ENCODE data around the gene PGF. TPM values are rescaled to one million over a fixed set of nuclear protein-coding genes. Genes with fewer than 3 reads are reported as not detected.

Gene PGF
- total RNA-seq, 1 experiment from 2014 or later: 6.4 TPM

DNA sequence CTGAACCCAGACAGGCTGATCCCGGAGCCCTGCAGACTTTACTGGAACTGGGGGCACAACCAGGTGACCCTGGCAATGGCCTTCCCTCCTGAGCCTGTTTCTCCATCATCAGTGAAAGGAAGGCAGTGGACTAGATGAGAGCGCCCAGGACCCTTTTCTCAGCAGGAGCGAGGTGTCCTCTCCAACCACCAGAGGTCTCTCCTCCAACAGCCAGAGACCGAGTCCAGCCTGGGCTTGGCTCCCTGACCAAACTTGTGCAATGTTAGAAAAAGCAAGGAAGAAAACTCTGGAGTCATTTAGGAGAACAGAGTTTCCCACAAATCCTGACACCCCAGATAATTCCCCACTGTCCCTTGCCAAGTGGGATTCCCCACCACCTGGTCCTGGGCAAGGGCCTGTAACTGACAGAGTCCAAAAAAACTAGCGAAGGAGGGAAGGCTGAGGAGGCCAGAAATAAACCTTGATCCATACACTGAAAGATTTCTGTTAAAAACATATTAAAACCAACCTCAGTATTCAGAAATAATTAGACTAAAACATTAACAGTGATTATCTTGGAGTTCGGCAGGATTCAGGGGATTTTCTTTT, 41.3 kb downstream of the PGF start:
- Histone ChIP-seq H2AFZ (ENCODE audit: low read depth, low read length, poor library complexity, severe bottlenecking) (no peak overlapping the region), H3K9ac (ENCODE audit: low read length) (no peak overlapping the region)
- POLR2A ChIA-PET: no interaction called here

More for the DNA sequence above, 41.3 kb downstream of the PGF start:
- ChIA-PET RAD21 (ENCODE audit: low non-redundant PET in 1 of 2, low total read pairs in 2 of 2, uncharacterized antibody in 2 of 2, unreplicated experiment in 2 of 2) (no interaction called here), CTCF (no interaction called here)
- H4K20me1 ChIP-seq (ENCODE audit: insufficient read depth): no peaks in the 10 kb centered on the region
- H3K4me1 ChIP-seq (ENCODE audit: control insufficient read depth in 1 of 2, insufficient read depth in 2 of 2, low read length in 2 of 2): peaks cover 10 to 21% of the 10 kb centered on the region in 2 experiments; a peak in 3 of 4 replicates
- no peaks in the 10 kb centered on the region for H3K9me3 ChIP-seq (ENCODE audit: control insufficient read depth in 1 of 2, insufficient read depth in 1 of 2, low read depth in 1 of 2, low read length in 2 of 2)
- TF ChIP-seq, protein P1, sequence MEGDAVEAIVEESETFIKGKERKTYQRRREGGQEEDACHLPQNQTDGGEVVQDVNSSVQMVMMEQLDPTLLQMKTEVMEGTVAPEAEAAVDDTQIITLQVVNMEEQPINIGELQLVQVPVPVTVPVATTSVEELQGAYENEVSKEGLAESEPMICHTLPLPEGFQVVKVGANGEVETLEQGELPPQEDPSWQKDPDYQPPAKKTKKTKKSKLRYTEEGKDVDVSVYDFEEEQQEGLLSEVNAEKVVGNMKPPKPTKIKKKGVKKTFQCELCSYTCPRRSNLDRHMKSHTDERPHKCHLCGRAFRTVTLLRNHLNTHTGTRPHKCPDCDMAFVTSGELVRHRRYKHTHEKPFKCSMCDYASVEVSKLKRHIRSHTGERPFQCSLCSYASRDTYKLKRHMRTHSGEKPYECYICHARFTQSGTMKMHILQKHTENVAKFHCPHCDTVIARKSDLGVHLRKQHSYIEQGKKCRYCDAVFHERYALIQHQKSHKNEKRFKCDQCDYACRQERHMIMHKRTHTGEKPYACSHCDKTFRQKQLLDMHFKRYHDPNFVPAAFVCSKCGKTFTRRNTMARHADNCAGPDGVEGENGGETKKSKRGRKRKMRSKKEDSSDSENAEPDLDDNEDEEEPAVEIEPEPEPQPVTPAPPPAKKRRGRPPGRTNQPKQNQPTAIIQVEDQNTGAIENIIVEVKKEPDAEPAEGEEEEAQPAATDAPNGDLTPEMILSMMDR (IDR thresholded peaks at IDR 0.05 in 2 of 3, conservative IDR thresholded peaks at IDR 0.05 in 1 of 3; ENCODE audit: borderline replicate concordance in 1 of 3, insufficient read depth in 1 of 3, low read depth in 2 of 3, low read length in 2 of 3): peak; percentile 68 to 85 (median 75); a peak in 5 of 6 replicates
- TF ChIP-seq FOSL1 (IDR thresholded peaks at IDR 0.05; ENCODE audit: low read depth) (no peak), RAD21 (IDR thresholded peaks at IDR 0.05; ENCODE audit: low read depth) (peak; percentile 82), EGR1 (IDR thresholded peaks at IDR 0.05; ENCODE audit: low read depth) (no peak), ZFX (IDR thresholded peaks at IDR 0.05) (no peak), CEBPB (IDR thresholded peaks at IDR 0.05; ENCODE audit: low read depth) (no peak)
- TF ChIP-seq, protein P2, sequence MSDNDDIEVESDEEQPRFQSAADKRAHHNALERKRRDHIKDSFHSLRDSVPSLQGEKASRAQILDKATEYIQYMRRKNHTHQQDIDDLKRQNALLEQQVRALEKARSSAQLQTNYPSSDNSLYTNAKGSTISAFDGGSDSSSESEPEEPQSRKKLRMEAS (IDR thresholded peaks at IDR 0.05): no peak
- ATAC-seq (peak; percentile 82), DNase-seq (ENCODE audit: low read depth, low spot score) (peak; percentile 12)
- H3K4me3 ChIP-seq (replicated peaks in 1 of 2; ENCODE audit: low read depth in 1 of 2, low read length in 2 of 2): no peak overlapping the region
- no peaks in the 10 kb centered on the region for H3K9me2 ChIP-seq (ENCODE audit: insufficient read depth)
- intact Hi-C loops (cut with micrococcal nuclease): loop anchor here (1.0 kb wide), 2 partner anchors 174 to 389 kb away; no protein-coding TSS in a partner anchor
- no peak overlapping the region for H3K4me2 ChIP-seq (ENCODE audit: low read length)
- no peaks in the 10 kb centered on the region for H3K27me3 ChIP-seq (ENCODE audit: insufficient read depth, low read length)
- no peaks in the 10 kb centered on the region for H3K79me2 ChIP-seq (ENCODE audit: insufficient read depth, low read length)
- no peaks in the 10 kb centered on the region for H3K36me3 ChIP-seq (ENCODE audit: control insufficient read depth in 1 of 2, insufficient read depth in 2 of 2, low read length in 2 of 2)
- BruUV-seq (replicated peaks): no TSS peak
- no peak overlapping the region for H3K27ac ChIP-seq (ENCODE audit: low read depth, low read length)
